Astrocyte (in vitro differentiated cells and primary cell): ENCODE data around the gene EEF1AKMT3. TPM values are rescaled to one million over a fixed set of nuclear protein-coding genes. Genes with fewer than 3 reads are reported as not detected.

Experiments
- DNase-seq: peaks from one replicate; pipeline ENCODE4 v3.0.0-alpha.2; 2010; ENCODE audit warnings: low read depth
- FAIRE-seq: peaks from 2 replicates; lab custom pipeline; 2011; peaks lifted over from hg19 to GRCh38; lab: Jason Lieb, UNC
- H2AFZ ChIP-seq: 2 replicates; pipeline ENCODE4 v1.6.0; 2012; ENCODE audit warnings: low read depth, low read length, inconsistent platforms
- H3K27ac ChIP-seq: 2 replicates; pipeline ENCODE4 v1.5.1; 2011; ENCODE audit warnings: low read depth, low read length, inconsistent platforms
- H3K27me3 ChIP-seq: 2 replicates; pipeline ENCODE4 v1.6.0; 2011; ENCODE audit warnings: low read length, inconsistent platforms; ENCODE audit not compliant: insufficient read depth
- H3K36me3 ChIP-seq: 2 replicates; pipeline ENCODE4 v1.5.1; 2011; ENCODE audit warnings: low read length, inconsistent platforms; ENCODE audit not compliant: insufficient read depth
- H3K4me1 ChIP-seq: 2 replicates; pipeline ENCODE4 v1.5.1; 2011; ENCODE audit warnings: low read length, inconsistent platforms; ENCODE audit not compliant: insufficient read depth
- H3K4me2 ChIP-seq: 2 replicates; pipeline ENCODE4 v1.6.0; 2012; ENCODE audit warnings: low read length, inconsistent platforms
- H3K4me3 ChIP-seq: 2 replicates; pipeline ENCODE4 v1.5.1; 2011; ENCODE audit warnings: low read depth, mild to moderate bottlenecking, low read length, inconsistent platforms; ENCODE audit not compliant: insufficient read depth
- H3K79me2 ChIP-seq: 2 replicates; pipeline ENCODE4 v1.6.0; 2012; ENCODE audit warnings: mild to moderate bottlenecking, low read length, inconsistent platforms; ENCODE audit not compliant: insufficient read depth
- H3K9ac ChIP-seq: 2 replicates; pipeline ENCODE4 v1.6.0; 2012; ENCODE audit warnings: mild to moderate bottlenecking, low read length, inconsistent platforms
- H3K9me3 ChIP-seq: 2 replicates; pipeline ENCODE4 v1.5.1; 2012; ENCODE audit warnings: low read depth, mild to moderate bottlenecking, low read length, inconsistent platforms; ENCODE audit not compliant: insufficient read depth
- H4K20me1 ChIP-seq: 2 replicates; pipeline ENCODE4 v1.6.0; 2012; ENCODE audit warnings: low read length, inconsistent platforms; ENCODE audit not compliant: insufficient read depth
- H3K27ac Mint-ChIP-seq: one replicate; pipeline ENCODE4 v1.8.0; 2021; ENCODE audit warnings: mild to moderate bottlenecking, mixed read lengths; ENCODE audit not compliant: unreplicated experiment
- H3K27me3 Mint-ChIP-seq: one replicate; pipeline ENCODE4 v1.8.0; 2021; ENCODE audit warnings: low read depth, mixed read lengths; ENCODE audit not compliant: unreplicated experiment
- H3K36me3 Mint-ChIP-seq: one replicate; pipeline ENCODE4 v1.8.0; 2021; ENCODE audit warnings: low read depth, mixed read lengths; ENCODE audit not compliant: unreplicated experiment
- H3K4me1 Mint-ChIP-seq: one replicate; pipeline ENCODE4 v1.8.0; 2021; ENCODE audit warnings: low read depth, mixed read lengths; ENCODE audit not compliant: unreplicated experiment
- H3K4me3 Mint-ChIP-seq: one replicate; pipeline ENCODE4 v1.8.0; 2021; ENCODE audit warnings: mild to moderate bottlenecking, moderate library complexity, mixed read lengths; ENCODE audit not compliant: unreplicated experiment
- H3K9me3 Mint-ChIP-seq: one replicate; pipeline ENCODE4 v1.8.0; 2021; ENCODE audit warnings: mild to moderate bottlenecking, mixed read lengths; ENCODE audit not compliant: unreplicated experiment
- CTCF ChIP-seq: IDR thresholded peaks from 2 replicates; pipeline ENCODE4 v1.5.1; 2011; ENCODE audit warnings: low read depth, mild to moderate bottlenecking, inconsistent platforms, low read length, moderate library complexity; ENCODE audit not compliant: insufficient read depth
- EZH2 ChIP-seq: IDR thresholded peaks from 2 replicates; pipeline ENCODE4 v1.6.1; 2012; ENCODE audit warnings: mild to moderate bottlenecking, low read length, inconsistent platforms; ENCODE audit not compliant: insufficient read depth
- total RNA-seq: library from RNA; stranded (reverse); gene quantifications from 2 replicates; pipeline ENCODE4 v1.2.1, GENCODE V29; 2021

Gene EEF1AKMT3
- total RNA-seq, 1 donor from 2014 or later = 8.1 TPM

DNA sequence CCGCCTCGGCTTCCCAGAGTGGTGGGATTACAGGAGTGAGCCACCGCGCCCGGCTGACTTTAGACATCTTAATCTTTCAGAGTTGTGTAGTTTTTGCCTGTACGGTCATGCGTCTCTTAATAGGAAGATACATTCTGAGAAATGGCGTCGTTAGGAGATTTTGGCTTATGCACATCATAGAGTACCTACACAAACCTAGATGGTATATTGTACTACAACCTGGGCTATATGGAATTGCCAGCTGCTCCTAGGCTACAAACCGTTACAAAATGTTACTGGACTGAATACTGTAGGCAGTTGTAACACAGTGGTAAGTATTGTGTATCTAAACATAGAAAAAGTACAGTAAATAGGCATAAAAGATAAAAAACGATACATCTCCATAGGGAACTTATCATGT, 11.4 kb downstream of the EEF1AKMT3 start:
- Histone ChIP-seq H3K27ac (no peak overlapping the region), H3K36me3 (peaks cover 28% of the 10 kb centered on the region), H3K4me1 (peaks cover 4% of the 10 kb centered on the region), H3K79me2 (peaks cover 18% of the 10 kb centered on the region), H3K9me3 (no peaks in the 10 kb centered on the region), H3K4me3 (no peak overlapping the region), H2AFZ (no peak overlapping the region), H3K4me2 (no peak overlapping the region), H4K20me1 (peaks cover 5% of the 10 kb centered on the region), H3K9ac (no peak overlapping the region), H3K27me3 (no peaks in the 10 kb centered on the region)
- Mint-ChIP-seq H3K27me3 (no peaks in the 10 kb centered on the region), H3K36me3 (peaks cover 6% of the 10 kb centered on the region), H3K27ac (peak overlapping the region; percentile 62), H3K4me1 (peaks cover 5% of the 10 kb centered on the region), H3K4me3 (peak overlapping the region; percentile 80), H3K9me3 (no peaks in the 10 kb centered on the region)
- DNase-seq = no peak
- TF ChIP-seq EZH2 = no peak
- no peak for TF ChIP-seq CTCF
- no peak for FAIRE-seq

DNA sequence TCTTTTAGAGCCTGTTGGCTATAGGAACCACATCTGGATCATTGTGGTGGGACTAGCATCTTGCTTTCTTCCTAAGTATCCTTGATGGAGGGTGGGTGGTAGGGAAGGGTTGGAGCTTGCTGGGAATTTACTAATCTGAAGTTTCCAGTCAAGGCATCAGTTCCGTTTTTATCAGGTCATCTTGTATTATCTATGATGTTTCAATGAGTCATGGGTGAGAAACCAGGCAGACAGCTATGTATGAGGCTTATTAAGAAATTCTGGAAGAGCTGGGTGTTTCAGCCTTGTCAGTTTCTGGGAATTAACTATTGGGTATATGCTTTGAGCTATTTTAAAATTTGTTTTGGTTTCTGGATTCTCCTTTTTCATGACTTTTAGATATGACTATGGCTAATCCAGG, 21.5 kb downstream of the EEF1AKMT3 start:
- Histone ChIP-seq H3K79me2 (no peaks in the 10 kb centered on the region), H3K9ac (peak overlapping the region; percentile 64), H3K27ac (peak overlapping the region; percentile 76), H4K20me1 (no peaks in the 10 kb centered on the region), H3K27me3 (no peaks in the 10 kb centered on the region), H2AFZ (no peak overlapping the region), H3K4me2 (peak overlapping the region; percentile 62), H3K9me3 (no peaks in the 10 kb centered on the region), H3K4me3 (no peak overlapping the region), H3K36me3 (peaks cover 19% of the 10 kb centered on the region), H3K4me1 (peaks cover 13% of the 10 kb centered on the region)
- peak; percentile 91 for DNase-seq
- FAIRE-seq = peak; percentile 77
- H3K4me1 Mint-ChIP-seq = peaks cover 9% of the 10 kb centered on the region
- H3K9me3 Mint-ChIP-seq = no peaks in the 10 kb centered on the region
- H3K27ac Mint-ChIP-seq = peak overlapping the region; percentile 62
- H3K27me3 Mint-ChIP-seq = no peaks in the 10 kb centered on the region
- TF ChIP-seq CTCF = no peak
- TF ChIP-seq EZH2 = no peak
- H3K4me3 Mint-ChIP-seq = no peak overlapping the region
- peaks cover 17% of the 10 kb centered on the region for H3K36me3 Mint-ChIP-seq

- DNase-seq (no peak), FAIRE-seq (no peak)
- Histone ChIP-seq H3K9ac (no peak overlapping the region), H3K4me3 (no peak overlapping the region), H3K4me2 (no peak overlapping the region), H3K4me1 (peaks cover 13% of the 10 kb centered on the region), H2AFZ (no peak overlapping the region), H3K27me3 (no peaks in the 10 kb centered on the region), H3K27ac (peak overlapping the region; percentile 13), H3K9me3 (no peaks in the 10 kb centered on the region), H4K20me1 (no peaks in the 10 kb centered on the region), H3K36me3 (peaks cover 21% of the 10 kb centered on the region), H3K79me2 (no peaks in the 10 kb centered on the region)
- Mint-ChIP-seq H3K27ac (peak overlapping the region; percentile 41), H3K27me3 (no peaks in the 10 kb centered on the region), H3K4me3 (no peak overlapping the region), H3K4me1 (peaks cover 9% of the 10 kb centered on the region), H3K36me3 (peaks cover 15% of the 10 kb centered on the region), H3K9me3 (no peaks in the 10 kb centered on the region)
- TF ChIP-seq EZH2 (no peak), CTCF (no peak)
These were observed 22.9 kb downstream of the EEF1AKMT3 start for GRCh38 chr12:57795354-57795753.
